Measurements from ENCODE around the gene CRYBG1. TPM values are rescaled to one million over a fixed set of nuclear protein-coding genes. Genes with fewer than 3 reads are reported as not detected.
"Not testable (repeated sequence)": the region's sequence is repeated elsewhere in the genome, so short reads cannot be mapped to it uniquely, and the experiment has no call there.

CRYBG1 gene
- total and polyA plus RNA-seq, 4 donors = 0.41 to 12.7 (median 5.8) TPM

- no peaks in the 10 kb centered on the region for H3K27me3 ChIP-seq (ENCODE audit: control insufficient read depth in 1 of 2, insufficient read depth in 2 of 2, low read length in 1 of 2)
- DNase-seq (no peak), ATAC-seq (ENCODE audit: low FRiP score) (no peak)
- no peak overlapping the region for H3K27ac ChIP-seq (ENCODE audit: low read depth in 1 of 2, low read length in 2 of 2)
- H3K4me3 ChIP-seq (ENCODE audit: low read length in 2 of 2) = no peak overlapping the region
- no peaks in the 10 kb centered on the region for H3K9me3 ChIP-seq (ENCODE audit: control insufficient read depth, low read length)
- intact Hi-C loops (cut with DNase I) = no loop called here
- H3K36me3 ChIP-seq (ENCODE audit: control insufficient read depth in 1 of 2, insufficient read depth in 2 of 2, low read length in 1 of 2) = no peaks in the 10 kb centered on the region
- no peaks in the 10 kb centered on the region for H3K4me1 ChIP-seq (ENCODE audit: control insufficient read depth in 1 of 2, insufficient read depth in 2 of 2, low read length in 2 of 2)
- WGBS, 2 donors = 94 to 98% methylated on average over 5 of the region's 5 CpGs
Measured at GRCh38 chr6:106553440-106553839, 192.9 kb downstream of the CRYBG1 start.

DNA sequence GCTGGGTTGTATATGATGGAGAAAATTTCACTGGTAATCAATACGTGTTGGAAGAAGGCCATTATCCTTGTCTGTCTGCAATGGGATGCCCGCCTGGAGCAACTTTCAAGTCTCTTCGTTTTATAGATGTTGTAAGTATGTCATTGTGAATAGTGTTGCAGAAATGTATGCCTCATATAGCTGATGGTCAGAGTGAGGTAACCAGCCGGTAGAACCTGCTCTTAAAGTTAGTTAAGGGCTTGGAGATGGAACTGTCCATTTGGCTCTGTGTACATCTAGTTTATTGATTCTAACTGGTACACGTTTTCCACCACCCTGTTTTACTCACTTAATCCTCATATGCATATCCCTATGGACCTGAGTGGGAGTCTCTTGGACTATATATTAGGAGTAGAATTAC, 195.2 kb downstream of the CRYBG1 start:
- ATAC-seq (ENCODE audit: low FRiP score) (no peak), DNase-seq (no peak)
- Histone ChIP-seq H3K4me1 (ENCODE audit: control insufficient read depth in 1 of 2, insufficient read depth in 2 of 2, low read length in 2 of 2) (no peaks in the 10 kb centered on the region), H3K27ac (ENCODE audit: low read depth in 1 of 2, low read length in 2 of 2) (no peak overlapping the region), H3K27me3 (ENCODE audit: control insufficient read depth in 1 of 2, insufficient read depth in 2 of 2, low read length in 1 of 2) (peaks cover 0 to 1% of the 10 kb centered on the region in 2 donors), H3K4me3 (ENCODE audit: low read length in 2 of 2) (no peak overlapping the region), H3K36me3 (ENCODE audit: control insufficient read depth in 1 of 2, insufficient read depth in 2 of 2, low read length in 1 of 2) (no peaks in the 10 kb centered on the region), H3K9me3 (ENCODE audit: control insufficient read depth, low read length) (no peaks in the 10 kb centered on the region)
- WGBS, 2 donors = 72 to 73% methylated on average over 5 of the region's 5 CpGs
- intact Hi-C loops (cut with DNase I) = loop anchor here in 1 of 2 donors (2.0 kb wide), 1 partner anchor 111 kb away; no protein-coding TSS in a partner anchor

- DNase-seq = no peak
- intact Hi-C loops (cut with DNase I) = loop anchor here in 1 of 2 donors (2.0 kb wide), 1 partner anchor 112 kb away; no protein-coding TSS in a partner anchor
- Histone ChIP-seq H3K4me1 (ENCODE audit: control insufficient read depth in 1 of 2, insufficient read depth in 2 of 2, low read length in 2 of 2) (no peaks in the 10 kb centered on the region), H3K9me3 (ENCODE audit: control insufficient read depth, low read length) (no peaks in the 10 kb centered on the region), H3K27ac (ENCODE audit: low read depth in 1 of 2, low read length in 2 of 2) (no peak overlapping the region), H3K36me3 (ENCODE audit: control insufficient read depth in 1 of 2, insufficient read depth in 2 of 2, low read length in 1 of 2) (no peaks in the 10 kb centered on the region), H3K4me3 (ENCODE audit: low read length in 2 of 2) (no peak overlapping the region), H3K27me3 (ENCODE audit: control insufficient read depth in 1 of 2, insufficient read depth in 2 of 2, low read length in 1 of 2) (peaks cover 0 to 1% of the 10 kb centered on the region in 2 donors)
- no peak for ATAC-seq (ENCODE audit: low FRiP score)
- 62 to 65% methylated on average over 3 of the region's 3 CpGs for WGBS, 2 donors
Measured at GRCh38 chr6:106556368-106556960, 195.9 kb downstream of the CRYBG1 start.

DNA sequence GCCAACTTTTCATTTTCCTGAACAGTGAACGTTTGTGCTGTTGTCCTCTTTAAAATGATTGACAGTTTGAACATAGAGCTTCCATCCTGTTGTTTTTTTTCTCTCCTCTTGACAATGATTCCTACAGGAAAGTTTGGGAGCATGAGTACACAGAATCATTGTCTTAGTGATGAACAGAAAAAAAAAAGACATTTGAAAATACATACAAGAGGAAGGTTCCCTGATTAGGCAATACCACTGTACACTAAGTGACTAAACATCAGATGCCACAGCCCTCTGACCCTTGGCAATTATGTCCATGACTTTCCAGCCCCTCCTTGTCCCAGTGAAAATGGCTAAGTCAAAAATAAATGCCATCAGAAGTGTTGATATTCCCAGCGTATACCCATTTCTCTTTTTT, 197.3 kb downstream of the CRYBG1 start:
- intact Hi-C loops (cut with DNase I) = loop anchor here in 1 of 2 donors (2.0 kb wide), 1 partner anchor 113 kb away; no protein-coding TSS in a partner anchor
- Histone ChIP-seq H3K27ac (ENCODE audit: low read depth in 1 of 2, low read length in 2 of 2) (no peak overlapping the region), H3K36me3 (ENCODE audit: control insufficient read depth in 1 of 2, insufficient read depth in 2 of 2, low read length in 1 of 2) (no peaks in the 10 kb centered on the region), H3K9me3 (ENCODE audit: control insufficient read depth, low read length) (no peaks in the 10 kb centered on the region), H3K27me3 (ENCODE audit: control insufficient read depth in 1 of 2, insufficient read depth in 2 of 2, low read length in 1 of 2) (peaks cover 0 to 1% of the 10 kb centered on the region in 2 donors), H3K4me1 (ENCODE audit: control insufficient read depth in 1 of 2, insufficient read depth in 2 of 2, low read length in 2 of 2) (no peaks in the 10 kb centered on the region), H3K4me3 (ENCODE audit: low read length in 2 of 2) (no peak overlapping the region)
- ATAC-seq (ENCODE audit: low FRiP score) = no peak
- DNase-seq = no peak
- WGBS, 2 donors = 35 to 60% methylated on average over 2 of the region's 2 CpGs

- H3K9me3 ChIP-seq (ENCODE audit: control insufficient read depth, low read length) = no peaks in the 10 kb centered on the region
Measured at GRCh38 chr6:106558364-106558763, 197.8 kb downstream of the CRYBG1 start.

DNA sequence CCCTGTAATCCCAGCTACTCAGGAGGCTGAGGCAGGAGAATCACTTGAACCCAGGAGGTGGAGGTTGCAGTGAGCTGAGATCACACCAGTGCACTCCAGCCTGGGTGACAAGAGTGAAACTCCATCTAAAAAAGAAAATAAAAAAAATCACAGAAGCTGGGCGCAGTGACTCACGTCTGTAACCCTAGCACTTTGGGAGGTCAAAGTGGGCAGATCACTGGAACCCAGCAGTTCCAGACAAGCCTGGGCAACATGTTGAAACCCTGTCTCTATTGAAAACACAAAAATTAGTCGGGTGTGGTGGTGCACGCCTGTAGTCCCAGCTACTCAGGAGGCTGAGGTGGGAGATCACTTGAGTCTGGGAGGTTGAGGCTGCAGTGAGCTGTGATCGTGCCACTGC, 199.1 kb downstream of the CRYBG1 start:
- DNase-seq; ATAC-seq (ENCODE audit: low FRiP score); H3K36me3 ChIP-seq (ENCODE audit: control insufficient read depth in 1 of 2, insufficient read depth in 2 of 2, low read length in 1 of 2); H3K27ac ChIP-seq (ENCODE audit: low read depth in 1 of 2, low read length in 2 of 2); H3K4me3 ChIP-seq (ENCODE audit: low read length in 2 of 2); H3K9me3 ChIP-seq (ENCODE audit: control insufficient read depth, low read length); intact Hi-C loops (cut with DNase I); H3K27me3 ChIP-seq (ENCODE audit: control insufficient read depth in 1 of 2, insufficient read depth in 2 of 2, low read length in 1 of 2); H3K4me1 ChIP-seq (ENCODE audit: control insufficient read depth in 1 of 2, insufficient read depth in 2 of 2, low read length in 2 of 2): not testable (repeated sequence)
- WGBS, 2 donors = 93 to 94% methylated on average over 5 of the region's 5 CpGs

More at GRCh38 chr6:106558364-106558763, 197.8 kb downstream of the CRYBG1 start:
- 92 to 96% methylated on average over 4 of the region's 4 CpGs for WGBS, 2 donors
- no peak overlapping the region for H3K4me3 ChIP-seq (ENCODE audit: low read length in 2 of 2)
- DNase-seq = no peak
- peaks cover 0 to 1% of the 10 kb centered on the region in 2 donors for H3K27me3 ChIP-seq (ENCODE audit: control insufficient read depth in 1 of 2, insufficient read depth in 2 of 2, low read length in 1 of 2)
- H3K4me1 ChIP-seq (ENCODE audit: control insufficient read depth in 1 of 2, insufficient read depth in 2 of 2, low read length in 2 of 2) = no peaks in the 10 kb centered on the region
- intact Hi-C loops (cut with DNase I) = no loop called here
- no peak overlapping the region for H3K27ac ChIP-seq (ENCODE audit: low read depth in 1 of 2, low read length in 2 of 2)
- no peaks in the 10 kb centered on the region for H3K36me3 ChIP-seq (ENCODE audit: control insufficient read depth in 1 of 2, insufficient read depth in 2 of 2, low read length in 1 of 2)
- no peak for ATAC-seq (ENCODE audit: low FRiP score)

DNA sequence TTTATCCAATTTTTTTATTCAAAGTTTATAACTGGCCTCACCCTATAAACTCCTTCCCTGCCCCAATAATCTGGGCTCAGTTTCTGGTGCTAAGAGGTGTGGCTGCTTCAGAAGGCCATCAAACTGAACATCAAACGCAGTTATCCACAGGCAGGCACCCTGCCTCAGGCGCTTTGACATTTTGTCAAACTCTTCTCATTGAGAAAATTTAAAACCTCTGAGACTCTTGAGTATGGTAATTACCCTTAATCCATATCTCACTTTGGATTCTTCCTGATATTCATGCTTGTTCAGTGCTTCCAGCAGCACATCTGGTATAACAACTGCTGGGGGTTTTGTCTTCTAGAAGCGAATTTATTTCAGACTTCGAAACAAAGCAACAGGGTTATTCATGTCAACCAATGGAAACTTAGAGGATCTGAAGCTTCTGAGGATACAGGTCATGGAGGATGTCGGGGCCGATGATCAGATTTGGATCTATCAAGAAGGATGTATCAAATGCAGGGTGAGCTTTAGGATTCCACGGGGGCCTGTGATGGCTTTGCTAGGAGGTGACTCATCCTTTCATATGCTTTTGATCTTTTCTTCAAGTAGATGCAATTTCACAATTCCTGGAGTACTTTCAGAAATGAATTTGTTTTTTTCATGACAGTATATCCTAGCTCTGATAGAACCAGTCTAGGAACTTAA, 200.6 kb downstream of the CRYBG1 start:
- ATAC-seq (ENCODE audit: low FRiP score) (no peak), DNase-seq (no peak)
- intact Hi-C loops (cut with DNase I) = no loop called here
- peaks cover 0 to 1% of the 10 kb centered on the region in 2 donors for H3K27me3 ChIP-seq (ENCODE audit: control insufficient read depth in 1 of 2, insufficient read depth in 2 of 2, low read length in 1 of 2)
- no peak overlapping the region for H3K27ac ChIP-seq (ENCODE audit: low read depth in 1 of 2, low read length in 2 of 2)
- no peaks in the 10 kb centered on the region for H3K4me1 ChIP-seq (ENCODE audit: control insufficient read depth in 1 of 2, insufficient read depth in 2 of 2, low read length in 2 of 2)
- WGBS, 2 donors = 88 to 90% methylated on average over 7 of the region's 7 CpGs
- no peak overlapping the region for H3K4me3 ChIP-seq (ENCODE audit: low read length in 2 of 2)
- no peaks in the 10 kb centered on the region for H3K9me3 ChIP-seq (ENCODE audit: control insufficient read depth, low read length)
- H3K36me3 ChIP-seq (ENCODE audit: control insufficient read depth in 1 of 2, insufficient read depth in 2 of 2, low read length in 1 of 2) = no peaks in the 10 kb centered on the region

- DNase-seq = no peak
- WGBS, 2 donors = 54 to 59% methylated on average over 6 of the region's 6 CpGs
- no peak for ATAC-seq (ENCODE audit: low FRiP score)
- Histone ChIP-seq H3K36me3 (ENCODE audit: control insufficient read depth in 1 of 2, insufficient read depth in 2 of 2, low read length in 1 of 2) (no peaks in the 10 kb centered on the region), H3K4me1 (ENCODE audit: control insufficient read depth in 1 of 2, insufficient read depth in 2 of 2, low read length in 2 of 2) (no peaks in the 10 kb centered on the region), H3K4me3 (ENCODE audit: low read length in 2 of 2) (no peak overlapping the region), H3K27ac (ENCODE audit: low read depth in 1 of 2, low read length in 2 of 2) (no peak overlapping the region), H3K9me3 (ENCODE audit: control insufficient read depth, low read length) (no peaks in the 10 kb centered on the region), H3K27me3 (ENCODE audit: control insufficient read depth in 1 of 2, insufficient read depth in 2 of 2, low read length in 1 of 2) (peaks cover 0 to 1% of the 10 kb centered on the region in 2 donors)
- intact Hi-C loops (cut with DNase I) = no loop called here
Measured at GRCh38 chr6:106561686-106562405, 201.3 kb downstream of the CRYBG1 start.

Measured in aorta (tissue), 5 donors.